ENCODE results near the gene TP53BP2.
A peak's percentile ranks its signal among the peaks of the same experiment; 100 is the strongest.
"Not testable (repeated sequence)": the region's sequence is repeated elsewhere in the genome, so short reads cannot be mapped to it uniquely, and the experiment has no call there.

The TP53BP2 gene

DNA sequence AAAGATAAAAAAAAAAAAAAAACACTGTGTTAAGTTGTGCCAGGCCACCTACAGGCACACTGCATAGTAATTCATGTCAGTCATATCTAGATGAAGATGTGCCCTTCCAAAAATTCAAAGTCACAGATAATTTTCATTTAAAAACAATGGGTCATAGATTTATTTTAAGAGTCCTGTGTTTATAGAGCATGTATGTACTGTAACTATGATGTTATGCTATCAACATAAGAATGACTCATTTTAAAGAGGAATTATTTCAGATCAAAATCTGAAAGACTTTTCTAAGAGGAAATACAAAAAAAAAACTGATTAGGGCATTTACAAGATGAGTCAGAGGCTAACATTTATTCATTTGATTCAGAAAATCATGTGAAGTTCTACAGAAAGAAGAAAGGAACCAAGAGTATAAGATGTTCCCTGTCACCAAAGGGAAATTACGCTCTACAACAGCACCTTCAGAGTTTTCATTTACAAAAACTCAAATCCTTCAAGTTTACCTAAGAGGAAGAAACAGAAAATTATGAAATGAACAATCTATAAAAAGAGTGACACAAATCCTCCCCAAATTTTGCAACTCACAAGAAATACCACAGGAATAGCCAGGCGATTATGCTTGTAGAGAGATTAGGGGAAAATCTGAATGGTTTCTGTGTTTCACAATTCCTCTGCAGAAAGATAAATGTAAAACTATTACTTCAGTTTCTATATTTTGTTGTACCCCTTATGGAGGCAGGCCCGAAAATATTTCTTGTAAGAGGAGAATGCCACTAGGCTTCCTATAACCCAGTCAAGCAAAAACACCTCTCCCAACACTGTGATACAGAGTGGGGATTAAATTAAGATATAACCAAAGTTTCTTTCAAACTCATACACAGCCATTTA, 13.8 kb downstream of the TP53BP2 start:
- peak; percentile 77 for DNase-seq (ENCODE audit: low read depth)

DNA sequence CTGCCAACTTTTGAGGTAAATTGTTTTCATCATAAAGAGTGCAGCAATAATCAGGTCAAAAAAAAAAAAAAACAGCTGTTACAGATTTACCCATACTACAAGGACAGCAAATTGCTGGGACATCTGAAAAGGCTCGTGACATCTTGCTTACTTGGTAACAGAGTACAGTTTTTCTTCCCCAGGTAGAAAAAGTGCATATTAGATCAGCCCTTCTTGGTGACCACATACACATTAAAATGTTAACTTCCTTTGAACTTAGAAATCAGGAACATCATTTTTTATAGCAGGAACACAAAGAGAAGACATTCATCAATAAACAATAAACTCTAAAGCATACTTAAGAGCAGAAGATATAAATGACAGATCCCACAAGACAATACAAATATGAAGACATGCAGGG, 16.1 kb downstream of the TP53BP2 start:
- DNase-seq (ENCODE audit: low read depth): no peak

DNA sequence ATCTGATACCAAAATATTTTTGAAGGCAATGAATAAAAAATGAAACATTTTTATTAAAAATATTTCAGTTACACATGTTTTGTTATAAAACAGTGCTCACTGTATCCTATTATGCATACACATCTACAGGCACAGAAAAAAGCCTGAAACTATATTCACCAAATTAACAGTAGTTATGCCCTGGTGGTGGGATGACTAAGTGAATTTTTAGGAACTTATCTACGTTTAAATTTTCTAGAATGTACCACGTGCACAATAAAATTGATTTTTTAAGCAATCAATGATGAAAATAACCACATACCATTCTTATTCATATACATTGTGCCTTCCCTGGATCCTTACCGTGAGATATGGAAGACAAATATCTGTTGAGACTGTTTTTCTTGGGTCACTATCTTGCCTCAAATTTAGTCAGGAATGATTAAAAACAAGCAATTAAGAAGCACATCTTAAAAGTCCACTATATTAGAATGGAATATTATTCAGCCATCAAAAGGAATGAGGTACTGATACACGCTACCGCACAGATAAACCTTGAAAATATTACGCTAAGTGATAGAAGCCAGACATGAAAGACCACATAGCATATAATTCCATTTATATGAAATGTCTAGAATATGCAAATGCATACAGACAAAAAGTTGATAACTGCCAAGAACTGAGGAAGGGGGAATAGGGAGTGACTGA, 17.4 kb downstream of the TP53BP2 start:
- DNase-seq (ENCODE audit: low read depth): no peak

DNA sequence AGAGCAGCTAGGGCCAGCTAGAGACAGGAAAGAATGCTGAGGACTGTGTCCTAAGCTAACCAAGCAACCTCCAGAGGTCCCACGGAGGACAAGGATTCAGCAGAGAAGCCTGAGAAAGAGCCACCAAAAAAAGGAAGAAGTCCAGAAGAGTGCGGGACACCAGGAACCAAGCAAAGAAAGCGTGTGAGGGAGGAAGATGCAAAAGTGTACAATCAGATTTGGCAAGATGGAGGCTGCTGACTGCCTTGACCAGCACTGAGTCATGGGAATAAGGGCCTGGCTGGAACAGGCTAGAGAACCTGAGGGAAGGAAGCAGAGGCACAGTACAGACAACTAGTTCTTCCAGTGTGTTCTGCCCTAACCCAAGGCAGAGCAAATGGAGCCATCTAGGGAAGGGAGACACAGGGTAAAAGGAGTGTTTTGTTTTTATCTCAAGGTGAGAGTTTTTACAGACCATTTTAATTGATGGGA, 18.5 kb downstream of the TP53BP2 start:
- no peak for DNase-seq (ENCODE audit: low read depth)

DNA sequence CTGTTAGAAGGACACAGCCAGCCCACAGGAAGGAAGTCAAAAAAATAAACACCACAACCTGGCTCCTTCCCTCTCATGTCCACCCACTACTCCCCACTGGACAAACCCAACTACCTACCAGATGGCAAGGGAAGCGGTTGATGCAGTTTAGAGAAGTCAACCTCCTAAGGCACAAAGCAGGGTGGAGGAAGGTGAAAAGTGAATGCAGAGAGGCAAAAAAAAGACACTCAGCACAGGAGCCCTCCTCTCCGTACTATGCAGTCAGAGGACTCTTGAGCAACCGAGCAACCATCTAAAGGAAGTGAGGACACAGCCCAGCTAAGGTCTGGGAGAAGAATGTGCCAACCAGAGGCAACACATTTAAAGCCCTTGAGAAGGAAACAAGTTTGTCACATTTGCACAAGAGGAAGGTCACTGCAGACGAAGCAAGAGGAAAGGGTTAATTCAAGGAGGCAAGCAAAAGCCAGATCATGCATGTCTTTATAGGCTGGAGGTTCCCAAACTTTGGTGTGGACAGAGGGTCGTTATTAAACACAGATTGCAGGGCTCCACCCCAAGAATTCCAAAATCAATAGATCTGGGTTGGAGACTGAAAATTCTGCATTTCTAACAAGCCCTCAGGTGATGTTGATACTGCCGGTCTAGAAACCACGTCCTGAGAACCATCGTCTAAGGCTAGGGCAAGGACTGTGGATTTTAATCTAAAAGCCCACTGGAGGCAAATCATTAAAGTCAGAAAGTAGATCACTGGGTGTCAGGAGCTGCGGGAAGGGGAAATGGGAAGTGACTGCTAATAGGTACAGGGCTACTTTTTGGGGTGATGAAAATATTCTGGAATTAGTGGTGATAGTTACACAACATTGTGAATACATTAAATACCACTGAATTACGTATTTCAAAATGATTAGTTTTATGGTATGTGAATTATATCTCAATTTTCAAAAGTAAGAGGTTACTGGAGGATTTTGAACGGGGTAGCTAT, 19.7 kb downstream of the TP53BP2 start:
- DNase-seq (ENCODE audit: low read depth): no peak

DNA sequence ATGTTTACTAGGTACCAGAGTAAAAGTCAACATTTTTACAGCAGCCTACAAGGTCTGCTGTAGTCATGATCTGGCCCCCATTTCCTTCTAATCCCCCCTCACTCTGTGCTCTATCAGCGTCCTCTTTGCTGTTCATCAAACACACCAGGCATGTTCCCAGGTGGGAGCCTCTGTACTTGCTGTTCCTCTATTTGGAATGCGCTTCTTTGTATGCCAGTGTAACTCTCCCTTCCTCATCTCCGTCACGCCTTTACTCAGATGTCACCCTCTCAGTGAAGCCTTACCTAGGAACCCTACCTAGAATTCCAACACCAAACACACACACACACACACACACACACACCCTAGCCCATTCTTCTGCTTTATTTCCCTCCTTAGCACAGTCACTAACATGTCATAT, 21.0 kb downstream of the TP53BP2 start:
- DNase-seq (ENCODE audit: low read depth): no peak

DNA sequence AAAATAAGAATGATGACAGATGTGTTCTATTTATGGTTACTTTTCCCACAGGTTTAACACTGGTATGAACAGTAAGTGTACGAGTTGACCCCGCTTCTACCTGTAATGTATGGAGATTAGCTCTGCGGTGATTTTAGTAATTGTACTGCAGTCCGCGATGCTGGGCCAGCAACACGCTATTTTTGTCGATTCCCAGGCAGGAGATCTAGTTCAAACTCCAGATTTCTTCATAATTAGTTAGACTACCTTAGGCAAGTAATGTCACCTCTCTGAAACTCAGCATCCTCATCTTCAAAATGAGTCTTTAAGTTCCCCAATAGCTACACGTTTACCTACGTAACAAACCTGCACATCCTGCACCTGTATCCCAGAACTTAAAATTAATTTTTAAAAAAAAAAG, 21.5 kb downstream of the TP53BP2 start:
- DNase-seq (ENCODE audit: low read depth): no peak

DNA sequence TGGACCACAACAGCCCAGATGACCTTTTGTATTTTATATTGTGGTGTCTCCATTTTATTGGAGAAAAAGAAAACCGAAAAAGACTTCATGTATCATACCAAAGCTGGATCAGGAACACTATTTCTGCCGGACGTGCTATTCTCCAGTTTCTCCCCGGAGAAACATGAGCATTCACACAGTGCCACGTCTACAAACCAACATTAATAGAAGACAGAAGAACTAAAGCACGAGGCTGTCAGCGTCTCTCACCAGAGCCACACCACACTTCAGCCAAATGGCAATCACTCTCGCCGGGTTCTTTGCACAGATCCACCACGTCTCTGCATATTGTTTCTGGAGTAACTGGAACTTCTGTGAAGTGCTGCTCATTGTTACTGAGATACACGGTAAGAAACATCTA, 24.8 kb downstream of the TP53BP2 start:
- no peak for DNase-seq (ENCODE audit: low read depth)

DNA sequence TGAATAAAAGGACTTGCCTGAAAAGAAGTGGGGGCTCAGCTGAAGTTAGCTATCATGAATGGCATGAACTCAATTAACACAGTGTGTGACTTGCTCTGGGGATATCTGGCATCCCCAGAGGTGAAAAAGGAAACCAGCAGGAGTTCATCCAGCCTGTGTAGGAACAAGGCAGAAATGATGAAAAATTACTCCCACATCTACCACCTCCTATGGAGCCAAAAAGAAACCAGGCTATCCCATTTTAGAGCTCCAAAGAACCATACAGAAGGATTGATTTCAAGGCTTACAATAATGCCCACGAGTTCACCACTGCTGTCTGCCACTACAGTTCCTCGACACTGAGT, 25.3 kb downstream of the TP53BP2 start:
- no peak for DNase-seq (ENCODE audit: low read depth)

DNA sequence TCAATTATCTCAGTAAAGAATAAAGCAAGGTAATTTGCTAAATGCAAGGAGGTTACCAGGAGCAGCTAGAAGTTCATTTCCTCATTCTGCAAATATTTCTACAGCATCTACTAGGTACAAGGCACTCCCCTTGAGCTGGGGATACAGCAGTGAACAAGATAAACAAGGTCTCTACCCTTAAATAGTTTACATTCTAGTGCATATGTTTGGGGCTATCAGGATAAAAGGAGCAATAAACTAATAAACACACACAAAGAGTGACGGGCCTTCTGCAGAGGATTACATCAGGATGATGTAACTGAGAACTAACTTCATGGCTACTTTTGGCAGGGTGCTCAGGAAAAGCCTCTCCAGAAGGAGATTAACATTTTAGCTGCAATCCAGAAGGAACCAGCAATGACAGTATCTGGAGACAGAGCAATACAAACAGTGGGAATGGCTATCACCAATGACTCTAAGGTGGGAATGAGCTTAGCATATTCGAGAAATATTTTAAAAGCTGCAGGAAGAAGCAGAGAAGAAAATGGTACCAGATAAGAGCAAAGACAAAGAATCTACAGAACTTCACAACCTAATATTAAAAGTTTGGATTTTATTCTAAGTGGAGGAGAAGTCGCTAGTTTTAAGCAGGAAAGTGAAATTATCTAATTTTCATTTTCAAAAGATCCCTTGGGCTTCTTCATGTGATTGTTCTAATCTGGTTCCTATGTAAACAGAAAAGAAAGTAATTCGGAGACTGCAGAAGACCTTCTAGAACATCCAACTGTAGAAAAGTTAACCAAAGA, 25.8 kb downstream of the TP53BP2 start:
- DNase-seq (ENCODE audit: low read depth): no peak

DNA sequence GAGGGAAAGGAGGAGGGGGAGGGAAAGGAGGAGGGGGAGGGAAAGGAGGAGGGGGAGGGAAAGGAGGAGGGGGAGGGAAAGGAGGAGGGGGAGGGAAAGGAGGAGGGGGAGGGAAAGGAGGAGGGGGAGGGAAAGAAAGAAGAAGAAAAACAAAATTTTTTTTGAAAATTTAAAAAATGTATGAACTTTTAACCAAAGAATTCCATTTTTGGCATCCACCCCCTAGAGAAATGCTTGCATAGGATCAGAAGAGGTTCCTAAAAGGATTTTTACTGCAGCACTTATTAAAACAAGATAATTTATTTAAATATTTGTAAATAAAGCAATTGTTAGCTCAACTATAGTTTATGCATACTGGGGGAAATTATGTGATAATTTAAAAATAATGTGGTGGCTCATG, 28.5 kb downstream of the TP53BP2 start:
- not testable (repeated sequence) for DNase-seq (ENCODE audit: low read depth)

DNA sequence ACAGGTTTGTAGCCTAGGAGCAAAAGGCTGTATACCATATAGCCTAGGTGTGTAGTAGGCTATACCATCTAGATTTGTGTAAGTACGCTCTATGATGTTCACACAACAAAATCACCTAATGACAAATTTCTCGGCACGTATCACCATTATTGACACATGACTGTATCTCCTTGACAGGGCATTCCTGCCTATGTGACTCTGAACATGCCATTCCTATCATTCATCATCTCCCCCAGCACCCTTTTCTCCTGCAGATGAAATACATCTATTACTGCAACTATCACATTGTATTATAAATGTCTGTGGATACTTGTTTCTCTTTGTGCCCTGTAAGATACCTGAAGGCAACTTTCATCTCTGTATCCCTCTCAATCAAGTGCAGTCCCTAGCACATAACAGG, 29.9 kb downstream of the TP53BP2 start:
- peak; percentile 68 for DNase-seq (ENCODE audit: low read depth)

DNA sequence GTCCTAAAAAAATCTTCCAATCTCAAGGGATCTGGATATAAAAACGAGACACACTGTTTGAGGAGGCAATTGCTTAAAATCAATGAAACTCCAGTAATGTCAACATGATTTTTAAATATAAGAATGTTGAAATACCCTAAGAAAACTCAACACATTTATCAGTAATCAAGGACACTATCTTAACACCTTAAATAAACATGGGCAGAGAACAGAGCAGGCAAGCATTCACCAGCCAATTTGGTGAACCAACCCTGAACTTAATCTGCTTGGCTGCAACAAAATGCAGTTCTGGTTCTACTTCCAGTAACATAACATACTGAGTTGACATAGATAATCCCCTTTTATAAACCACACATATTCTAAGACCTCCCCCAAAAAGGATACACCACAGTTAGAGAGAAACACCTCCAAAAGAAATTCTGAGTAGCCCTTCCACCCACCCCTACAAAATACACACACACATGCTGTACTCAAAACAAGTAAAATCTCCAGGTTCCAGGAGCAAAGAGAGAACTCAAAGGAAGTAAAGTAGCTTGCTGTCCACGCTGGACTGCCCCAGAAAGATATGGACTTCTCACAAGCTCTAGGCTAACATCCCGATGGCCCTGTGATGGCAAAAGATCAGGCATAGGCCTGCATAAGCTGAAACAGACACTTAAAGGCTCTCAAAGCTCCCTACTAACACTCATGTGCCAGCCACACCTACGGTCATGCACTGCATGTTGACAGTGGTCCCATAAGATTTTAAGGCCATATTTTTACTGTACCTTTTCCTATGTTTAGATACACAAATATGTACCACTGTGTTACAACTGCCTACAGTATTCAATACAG, 30.5 kb downstream of the TP53BP2 start:
- no peak for DNase-seq (ENCODE audit: low read depth)

DNA sequence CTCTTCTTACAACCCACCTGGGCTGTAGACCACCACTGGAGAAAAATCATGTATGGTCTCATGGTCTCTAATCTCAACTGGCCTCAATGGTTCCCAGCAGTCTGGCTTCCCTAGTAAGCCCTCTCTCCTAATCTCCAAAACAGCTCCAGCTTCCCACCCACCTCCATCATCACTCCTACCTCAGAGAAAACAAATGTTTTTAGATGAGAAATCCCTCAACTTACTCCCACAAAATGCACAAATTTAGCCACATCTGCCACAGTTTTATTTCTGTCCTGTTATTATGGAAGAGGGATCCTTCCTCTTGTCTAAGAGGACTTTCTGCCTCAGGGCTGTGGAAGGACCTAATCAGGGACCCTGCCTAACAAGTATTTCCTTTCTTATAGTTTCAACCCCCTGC, 32.1 kb downstream of the TP53BP2 start:
- DNase-seq (ENCODE audit: low read depth): no peak

DNA sequence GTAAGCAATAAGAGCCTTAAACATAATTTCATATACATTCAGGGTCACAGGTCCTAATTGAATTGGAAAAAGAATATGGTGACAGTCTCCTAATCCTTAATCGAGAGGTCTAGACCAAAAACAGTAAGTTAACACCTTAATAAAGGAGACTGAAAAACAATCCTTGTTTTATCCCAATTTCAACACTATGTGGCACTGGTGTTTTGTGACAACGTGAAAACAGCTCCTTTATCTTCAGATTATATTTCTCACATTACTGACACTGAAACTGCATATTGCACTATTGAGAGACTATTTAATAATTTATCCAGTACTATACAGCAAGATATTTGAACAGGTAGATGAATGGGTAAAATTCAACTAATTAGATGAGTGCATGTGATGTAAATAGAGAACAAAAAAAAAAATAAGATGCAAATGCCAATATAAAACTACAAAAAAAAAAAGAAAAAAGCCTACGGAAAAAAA, 34.1 kb downstream of the TP53BP2 start:
- peak; percentile 23 for DNase-seq (ENCODE audit: low read depth)

DNA sequence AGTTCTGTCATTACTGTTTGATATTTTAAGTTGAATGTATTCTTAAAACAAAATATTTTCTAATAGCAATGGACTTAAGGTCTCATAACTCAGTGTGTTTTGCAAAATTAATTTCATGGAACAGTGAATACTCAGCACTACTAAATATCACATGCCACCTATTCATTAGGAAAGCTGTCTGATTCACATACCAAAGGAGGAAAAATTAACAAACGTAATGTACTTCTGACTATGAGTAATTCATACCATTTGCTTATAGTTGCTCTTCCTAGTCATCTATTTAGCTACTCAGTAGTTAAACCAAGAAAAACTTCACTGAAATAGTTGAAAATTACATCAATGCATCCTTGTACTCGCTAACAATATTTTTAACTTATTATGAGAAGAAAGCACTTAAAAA, 35.2 kb downstream of the TP53BP2 start:
- DNase-seq (ENCODE audit: low read depth): no peak

DNA sequence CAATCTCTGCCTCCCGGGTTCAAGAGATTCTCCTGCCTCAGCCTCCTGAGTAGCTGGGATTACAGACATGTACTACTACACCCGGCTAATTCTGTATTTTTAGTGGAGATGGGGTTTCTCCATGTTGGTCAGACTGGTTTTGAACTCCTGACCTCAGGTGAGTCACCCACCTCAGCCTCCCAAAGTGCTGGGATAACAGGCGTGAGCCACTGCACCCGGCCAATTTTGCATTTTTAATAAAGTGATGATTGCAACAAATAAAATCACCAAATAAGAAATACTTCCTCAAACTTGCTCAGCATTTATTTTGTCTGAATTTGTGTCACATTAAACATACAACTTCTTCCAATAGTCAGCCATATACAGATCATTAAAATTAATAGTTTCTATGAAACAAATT, 35.8 kb downstream of the TP53BP2 start:
- DNase-seq (ENCODE audit: low read depth): not testable (repeated sequence)

DNA sequence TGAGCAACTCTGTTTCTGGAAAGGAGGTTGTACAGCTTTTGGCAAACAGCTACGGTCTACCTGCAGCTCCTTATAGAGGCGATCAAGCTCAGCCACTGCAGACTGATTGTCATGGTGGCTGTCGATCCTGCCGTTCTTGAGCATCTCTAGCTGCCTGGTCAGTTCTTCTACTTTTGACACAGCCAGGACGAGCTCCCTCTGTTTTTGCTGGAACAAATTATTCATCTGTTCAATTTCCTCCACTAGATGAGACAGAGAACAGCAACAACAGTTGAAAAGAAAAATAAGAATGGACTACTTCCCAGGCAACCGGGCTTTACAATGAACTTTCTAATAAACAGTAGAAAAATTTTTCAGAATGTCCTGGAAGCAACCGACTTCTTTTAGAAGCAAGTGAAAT, 42.5 kb downstream of the TP53BP2 start:
- no peak for DNase-seq (ENCODE audit: low read depth)

DNA sequence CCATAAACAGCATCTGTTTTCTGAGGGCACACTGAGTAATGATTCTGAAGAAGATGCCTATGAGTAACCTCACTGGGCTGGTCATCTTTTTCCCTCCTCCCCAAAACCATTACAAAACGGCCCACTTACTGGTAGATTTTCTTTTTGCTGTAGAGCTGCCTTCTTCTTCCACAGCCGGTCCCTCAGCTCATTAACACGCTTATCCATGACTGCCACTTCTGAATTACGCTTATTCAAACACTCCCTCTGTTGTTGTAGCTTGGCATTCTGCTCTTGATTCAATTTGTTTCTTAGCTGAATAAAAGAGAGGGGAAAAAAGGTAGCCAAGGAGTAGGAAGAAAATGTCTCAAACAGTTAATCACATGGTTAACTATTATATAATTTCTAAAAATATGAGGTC, 43.1 kb downstream of the TP53BP2 start:
- DNase-seq (ENCODE audit: low read depth): no peak

DNA sequence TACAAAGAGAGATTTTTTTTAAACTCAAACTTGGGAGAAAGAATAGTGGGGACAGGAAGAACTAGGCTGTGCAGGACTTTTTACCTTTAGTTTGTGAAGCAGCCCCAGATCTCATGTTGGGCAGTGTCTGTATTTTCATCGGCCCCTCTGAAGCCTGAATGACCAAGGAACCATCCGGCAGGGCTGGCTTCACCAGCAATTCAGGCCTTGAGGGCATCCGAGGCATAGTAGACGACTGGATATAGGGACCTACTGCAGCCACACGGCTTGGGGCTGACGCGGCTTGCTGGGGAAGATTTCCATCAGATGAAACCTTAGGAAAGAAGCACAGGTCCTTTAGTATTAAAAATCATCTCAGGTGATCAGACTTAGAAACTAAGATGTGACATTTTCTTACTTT, 43.7 kb downstream of the TP53BP2 start:
- no peak for DNase-seq (ENCODE audit: low read depth)

DNA sequence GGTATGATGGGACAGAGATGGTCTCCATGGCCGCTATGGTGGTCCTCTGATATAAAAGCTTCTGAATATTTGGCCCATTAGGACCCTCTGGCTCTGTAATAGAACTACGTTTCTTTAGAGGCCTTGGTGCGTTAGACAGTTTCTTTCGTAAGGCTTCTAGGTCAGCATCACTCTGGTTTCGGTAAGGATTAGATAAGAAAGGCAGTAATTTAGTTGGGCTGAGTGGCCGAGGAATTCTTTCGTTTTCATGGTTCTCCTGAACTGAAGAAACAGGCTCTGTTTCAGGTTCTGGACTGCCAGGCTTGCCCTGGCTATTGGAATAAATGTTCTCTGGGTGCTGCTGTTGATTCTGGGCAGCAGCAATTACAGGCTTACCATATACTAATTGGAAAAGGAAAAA, 49.5 kb downstream of the TP53BP2 start:
- DNase-seq (ENCODE audit: low read depth): no peak
